ENCODE data around the gene AHCYL2.
"Not testable (repeated sequence)": the region's sequence is repeated elsewhere in the genome, so short reads cannot be mapped to it uniquely, and the experiment has no call there.

Gene AHCYL2

GRCh38 chr7:129387537-129387936 lies 162.7 kb downstream of the AHCYL2 start:
- no peak for DNase-seq

GRCh38 chr7:129388333-129389098 lies 163.7 kb downstream of the AHCYL2 start:
- DNase-seq: no peak

- DNase-seq: no peak
These were observed 165.0 kb downstream of the AHCYL2 start for GRCh38 chr7:129389829-129390228.

GRCh38 chr7:129390314-129390713 lies 165.5 kb downstream of the AHCYL2 start:
- no peak for DNase-seq

GRCh38 chr7:129391546-129392171 lies 166.8 kb downstream of the AHCYL2 start:
- no peak for DNase-seq

- no peak for DNase-seq
These were observed 168.4 kb downstream of the AHCYL2 start for GRCh38 chr7:129393255-129393654.

GRCh38 chr7:129394101-129394500 lies 169.3 kb downstream of the AHCYL2 start:
- DNase-seq: no peak

GRCh38 chr7:129394982-129395914 lies 170.4 kb downstream of the AHCYL2 start:
- no peak for DNase-seq

- no peak for DNase-seq
These were observed 176.6 kb downstream of the AHCYL2 start for GRCh38 chr7:129401228-129401966.

- DNase-seq: no peak
These were observed 177.4 kb downstream of the AHCYL2 start for GRCh38 chr7:129401967-129402860.

- DNase-seq: no peak
These were observed 180.7 kb downstream of the AHCYL2 start for GRCh38 chr7:129405527-129405926.

- not testable (repeated sequence) for DNase-seq
These were observed 185.4 kb downstream of the AHCYL2 start for GRCh38 chr7:129410238-129410637.

- DNase-seq: no peak
These were observed 187.7 kb downstream of the AHCYL2 start for GRCh38 chr7:129412501-129412900.

- no peak for DNase-seq
These were observed 192.2 kb downstream of the AHCYL2 start for GRCh38 chr7:129417073-129417472.

- no peak for DNase-seq
These were observed 197.0 kb downstream of the AHCYL2 start for GRCh38 chr7:129421717-129422250.

GRCh38 chr7:129422727-129423126 lies 197.9 kb downstream of the AHCYL2 start:
- DNase-seq: no peak

- DNase-seq: no peak
These were observed 199.0 kb downstream of the AHCYL2 start for GRCh38 chr7:129423700-129424410.

GRCh38 chr7:129426482-129426881 lies 201.7 kb downstream of the AHCYL2 start:
- no peak for DNase-seq

- DNase-seq: no peak
These were observed 202.8 kb downstream of the AHCYL2 start for GRCh38 chr7:129427526-129428045.

GRCh38 chr7:129431911-129432643 lies 207.2 kb downstream of the AHCYL2 start:
- DNase-seq: no peak
